NCI-H748 (cell line): ENCODE measurements around the gene SIRT7.

ENCODE experiments used
- DNase-seq: peaks from one replicate; lab custom pipeline; 2025; ENCODE audit not compliant: unreplicated experiment; lab: John Stamatoyannopoulos, UW

The SIRT7 gene, protein sequence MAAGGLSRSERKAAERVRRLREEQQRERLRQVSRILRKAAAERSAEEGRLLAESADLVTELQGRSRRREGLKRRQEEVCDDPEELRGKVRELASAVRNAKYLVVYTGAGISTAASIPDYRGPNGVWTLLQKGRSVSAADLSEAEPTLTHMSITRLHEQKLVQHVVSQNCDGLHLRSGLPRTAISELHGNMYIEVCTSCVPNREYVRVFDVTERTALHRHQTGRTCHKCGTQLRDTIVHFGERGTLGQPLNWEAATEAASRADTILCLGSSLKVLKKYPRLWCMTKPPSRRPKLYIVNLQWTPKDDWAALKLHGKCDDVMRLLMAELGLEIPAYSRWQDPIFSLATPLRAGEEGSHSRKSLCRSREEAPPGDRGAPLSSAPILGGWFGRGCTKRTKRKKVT

DNA sequence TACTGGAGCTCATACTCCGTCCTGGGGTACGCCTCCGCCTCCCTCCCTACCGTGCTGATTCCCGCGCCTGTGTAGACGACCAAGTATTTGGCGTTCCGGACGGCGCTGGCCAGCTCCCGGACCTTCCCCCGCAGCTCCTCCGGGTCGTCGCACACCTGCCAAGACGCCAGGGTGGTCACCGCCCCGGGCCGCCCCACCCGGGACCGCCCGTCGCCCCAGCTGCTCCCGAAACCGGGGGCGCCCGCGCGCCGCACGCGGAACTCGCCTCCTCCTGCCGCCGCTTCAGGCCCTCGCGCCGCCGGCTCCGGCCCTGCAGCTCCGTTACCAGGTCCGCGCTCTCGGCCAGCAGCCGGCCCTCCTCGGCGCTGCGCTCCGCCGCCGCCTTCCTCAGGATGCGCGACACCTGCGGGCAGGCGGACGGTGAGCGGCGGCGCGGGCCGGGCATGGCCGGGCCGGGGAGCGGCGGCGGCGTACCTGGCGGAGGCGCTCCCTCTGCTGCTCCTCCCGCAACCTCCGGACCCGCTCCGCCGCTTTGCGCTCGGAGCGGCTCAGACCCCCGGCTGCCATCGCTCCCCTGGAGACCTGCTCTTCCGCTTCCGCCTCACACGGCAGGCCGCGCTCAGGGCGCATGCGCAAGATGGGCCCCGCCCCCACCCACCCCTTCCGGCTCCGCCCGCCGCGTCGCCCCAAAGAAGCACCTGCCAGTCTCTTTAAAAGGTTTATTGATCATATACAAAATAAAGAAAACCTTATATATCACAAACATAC, at the start of gene SIRT7:
TSS of gene SIRT7 (minus strand) at position 612 of the 768 bp plus-strand sequence. CDS start at position 567, 45 bp downstream.
- DNase-seq, result peak; percentile 83

DNA sequence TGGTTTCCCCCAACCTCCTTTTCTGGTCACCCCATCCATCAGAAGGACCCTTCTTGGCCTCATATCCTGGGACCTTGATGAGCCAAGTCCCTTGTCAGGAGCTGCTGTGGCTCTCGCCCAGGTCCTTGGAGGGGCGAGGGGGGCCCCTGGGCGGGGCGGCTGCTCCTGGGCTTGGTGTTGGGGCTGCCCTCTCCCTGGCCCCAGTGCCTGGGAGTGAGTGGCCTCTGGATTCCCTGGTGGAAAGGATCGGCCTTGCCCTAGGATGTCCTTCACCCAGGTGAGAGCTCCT, 49.2 kb upstream of the SIRT7 start:
- no peak for DNase-seq

DNA sequence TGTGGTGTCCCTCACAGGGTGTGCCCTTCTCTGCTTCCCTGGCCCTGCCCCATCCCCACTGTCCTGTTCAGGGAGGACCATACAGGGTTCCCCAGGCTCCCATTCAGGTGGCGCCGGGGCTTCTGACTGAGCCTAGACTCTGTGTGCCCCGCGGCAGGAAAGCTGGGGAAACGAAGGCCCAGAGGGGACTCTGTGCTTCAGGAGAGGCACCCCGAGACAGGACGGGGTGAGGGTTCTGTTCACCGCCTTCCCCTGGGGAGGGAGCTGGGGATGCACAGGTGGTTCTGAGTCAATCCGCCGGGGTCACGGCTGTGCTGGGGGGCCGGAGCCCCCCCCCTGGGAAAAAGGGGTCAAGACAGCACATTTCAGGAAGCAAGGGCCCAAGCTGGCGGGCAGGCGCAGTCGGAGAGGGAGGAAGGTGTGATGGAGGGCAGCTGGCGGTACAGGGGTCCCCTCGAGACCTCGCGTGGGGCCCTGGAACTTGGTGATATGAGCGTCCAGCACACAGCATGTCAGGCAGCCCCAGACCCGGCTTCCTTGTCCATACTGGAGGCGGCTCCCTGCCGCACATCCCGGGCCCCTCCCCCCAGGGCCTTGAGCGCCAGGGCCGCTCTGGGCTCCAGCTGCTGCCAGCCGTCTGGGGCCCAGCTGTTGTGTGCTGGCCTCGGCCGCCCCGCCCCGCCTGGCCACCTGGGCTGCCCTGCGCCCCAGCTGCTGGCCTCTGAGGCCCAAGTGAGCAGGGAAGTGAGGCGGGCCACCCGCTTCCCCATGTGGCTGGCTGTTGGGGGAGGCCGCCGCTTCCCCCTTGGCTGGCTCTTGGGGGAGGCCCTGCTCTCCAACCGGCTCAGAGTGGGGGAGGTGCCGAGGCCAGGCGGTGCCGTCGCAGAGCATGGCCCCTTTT, 48.6 kb upstream of the SIRT7 start:
- peak; percentile 49 for DNase-seq

DNA sequence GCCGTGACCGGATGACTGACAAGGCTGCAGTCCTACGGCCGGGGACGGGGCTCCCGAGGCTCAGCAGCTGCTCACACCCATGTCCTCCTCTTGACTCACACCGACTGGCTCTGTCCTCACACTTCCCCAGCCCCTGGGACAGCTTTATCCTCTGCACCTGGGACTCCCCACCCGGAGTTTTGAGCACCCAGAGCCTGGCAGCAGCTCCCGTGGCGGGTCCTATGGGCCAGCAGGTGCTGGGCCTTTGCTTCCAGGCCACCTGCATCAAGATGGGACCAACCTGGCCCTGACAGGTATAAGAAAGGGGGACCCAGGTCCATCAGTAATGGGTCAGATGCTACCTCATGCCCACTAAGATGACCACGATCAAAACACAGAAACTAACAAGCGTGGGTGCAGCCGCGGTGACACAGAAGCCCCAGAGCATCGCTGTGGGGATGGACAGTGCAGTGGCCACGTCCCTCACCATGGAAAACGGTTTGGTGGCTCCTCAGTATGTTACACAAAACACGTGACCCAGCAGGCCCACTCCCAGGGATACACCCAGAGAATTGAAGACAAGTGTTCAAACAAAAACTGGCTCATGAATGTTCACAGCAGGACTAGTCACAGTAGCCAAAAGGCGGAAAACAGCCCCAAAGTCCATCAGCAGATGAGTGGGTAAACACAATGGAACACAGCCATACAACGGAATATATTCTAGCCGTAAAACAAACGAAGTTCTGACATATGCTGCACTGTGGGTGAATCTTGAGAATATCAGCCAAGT, 46.3 kb upstream of the SIRT7 start:
- no peak for DNase-seq

DNA sequence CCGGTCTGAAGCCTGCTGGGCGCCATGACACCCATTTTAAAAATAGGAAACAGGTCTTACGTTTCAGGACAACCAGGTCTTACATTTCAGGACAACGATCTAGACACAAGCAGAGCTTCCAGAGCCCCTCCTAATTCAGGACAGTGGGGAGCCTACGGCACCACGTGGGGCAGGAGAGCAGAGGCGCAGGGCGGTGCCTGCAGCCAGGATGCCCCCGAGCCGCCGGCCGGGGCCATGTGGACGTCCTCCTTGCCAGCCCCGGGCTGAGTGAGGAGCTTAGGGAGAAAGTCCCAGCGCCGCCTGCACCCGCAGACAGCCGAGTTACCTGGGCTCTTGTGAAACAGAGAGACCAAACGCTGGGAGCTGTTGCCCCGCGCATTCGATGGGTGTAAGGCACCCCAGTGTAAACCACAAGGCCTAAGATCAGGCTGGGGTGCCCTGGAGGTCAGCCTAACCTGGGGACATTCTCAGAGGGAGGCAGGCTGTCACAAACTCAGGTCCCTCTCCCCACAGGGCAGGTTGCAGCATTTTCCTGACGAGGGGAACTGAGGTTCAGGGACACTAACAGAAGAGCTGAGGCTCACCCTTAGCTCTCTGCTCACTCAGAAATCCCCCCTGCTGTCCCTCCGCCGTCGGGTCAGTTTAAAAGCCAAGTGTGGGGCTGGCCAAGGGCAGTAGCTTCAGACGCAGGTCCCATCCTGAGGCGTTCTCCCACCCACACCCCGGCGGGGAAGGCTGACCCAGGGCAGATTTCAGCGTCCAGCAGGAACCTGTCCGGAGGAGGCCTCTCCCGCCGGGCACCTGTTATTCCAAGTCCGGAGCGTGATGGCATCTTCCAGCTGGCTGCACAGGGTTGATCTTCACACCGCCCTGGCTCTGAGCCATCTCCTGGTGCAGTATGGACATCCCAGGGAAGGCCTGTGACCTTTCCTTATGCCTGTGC, 44.8 kb upstream of the SIRT7 start:
- no peak for DNase-seq

DNA sequence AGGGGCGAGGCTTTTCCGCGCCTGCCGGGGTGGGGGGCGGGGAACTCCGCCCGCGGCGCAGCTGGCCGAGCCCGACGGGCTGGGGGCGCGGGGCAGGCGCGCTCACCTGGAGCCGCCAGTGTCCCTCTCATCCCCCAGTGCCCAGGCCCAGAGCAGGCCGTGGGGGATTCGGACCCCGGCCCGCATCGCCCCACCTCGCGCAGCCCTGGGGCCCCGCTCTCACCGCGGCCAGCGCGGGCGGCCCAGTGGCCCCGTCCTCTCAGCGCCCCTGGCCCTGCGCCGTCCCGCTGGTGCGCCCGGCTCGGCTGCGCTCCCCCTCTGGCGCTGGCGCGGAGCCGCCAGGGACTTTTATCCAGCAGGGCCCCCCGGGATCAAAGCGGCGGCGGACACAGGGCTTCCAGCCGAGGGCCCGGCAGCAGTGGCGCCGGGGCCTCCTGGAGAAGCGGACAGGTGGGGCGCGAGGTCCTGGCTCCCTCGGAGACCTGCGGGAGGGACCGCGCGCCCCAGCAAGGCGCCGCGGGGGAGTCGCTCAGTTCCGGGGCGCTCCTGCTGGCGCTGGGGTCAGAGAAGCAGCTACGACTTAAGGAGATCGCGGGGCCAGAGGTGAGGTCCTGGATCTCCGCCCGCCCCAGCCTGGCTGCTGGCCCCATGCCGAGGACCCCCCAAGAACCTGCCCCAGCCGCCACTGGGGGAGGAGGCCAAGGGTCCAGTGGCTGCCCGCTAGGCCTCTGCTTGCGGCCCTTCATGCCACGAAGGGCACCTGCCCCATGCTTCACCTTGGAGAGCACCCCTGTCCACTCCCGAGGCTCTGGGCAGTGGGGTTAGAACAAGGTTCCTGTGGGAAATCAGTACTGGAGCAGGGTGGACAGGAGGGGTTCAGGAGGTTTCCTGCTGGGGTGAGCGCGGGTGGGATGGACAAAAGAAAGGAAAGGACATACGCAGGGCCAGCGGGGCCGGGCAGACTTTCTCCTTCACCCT, 43.8 kb upstream of the SIRT7 start:
- DNase-seq, result peak; percentile 58

DNA sequence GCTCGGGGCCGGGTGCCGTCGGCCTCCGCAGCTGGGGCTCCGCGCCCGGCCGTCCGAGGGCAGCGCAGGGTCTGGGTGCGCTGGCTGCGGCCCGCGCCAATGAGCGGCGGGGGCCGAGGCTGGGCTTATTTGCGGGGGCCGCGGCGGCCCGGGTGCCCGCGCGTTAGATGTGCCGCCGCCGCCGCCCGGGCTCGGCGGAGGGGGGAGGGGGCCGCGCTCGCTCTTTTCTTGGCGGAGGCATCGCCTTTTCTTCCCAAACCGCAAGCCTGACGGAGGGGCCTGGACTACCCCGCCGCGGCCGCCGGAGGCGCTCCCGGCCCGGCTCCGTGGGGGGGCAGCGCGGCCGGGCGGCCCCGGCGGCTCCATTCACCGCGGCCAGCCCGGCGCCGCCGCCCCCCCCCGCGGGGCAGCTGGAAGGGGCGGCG, 43.1 kb upstream of the SIRT7 start, which contains the start of gene NOTUM:
TSS of gene NOTUM (minus strand) at position 101 of the 425 bp plus-strand sequence. CDS start 278 bp downstream, outside the sequence.
- peak; percentile 58 for DNase-seq

DNA sequence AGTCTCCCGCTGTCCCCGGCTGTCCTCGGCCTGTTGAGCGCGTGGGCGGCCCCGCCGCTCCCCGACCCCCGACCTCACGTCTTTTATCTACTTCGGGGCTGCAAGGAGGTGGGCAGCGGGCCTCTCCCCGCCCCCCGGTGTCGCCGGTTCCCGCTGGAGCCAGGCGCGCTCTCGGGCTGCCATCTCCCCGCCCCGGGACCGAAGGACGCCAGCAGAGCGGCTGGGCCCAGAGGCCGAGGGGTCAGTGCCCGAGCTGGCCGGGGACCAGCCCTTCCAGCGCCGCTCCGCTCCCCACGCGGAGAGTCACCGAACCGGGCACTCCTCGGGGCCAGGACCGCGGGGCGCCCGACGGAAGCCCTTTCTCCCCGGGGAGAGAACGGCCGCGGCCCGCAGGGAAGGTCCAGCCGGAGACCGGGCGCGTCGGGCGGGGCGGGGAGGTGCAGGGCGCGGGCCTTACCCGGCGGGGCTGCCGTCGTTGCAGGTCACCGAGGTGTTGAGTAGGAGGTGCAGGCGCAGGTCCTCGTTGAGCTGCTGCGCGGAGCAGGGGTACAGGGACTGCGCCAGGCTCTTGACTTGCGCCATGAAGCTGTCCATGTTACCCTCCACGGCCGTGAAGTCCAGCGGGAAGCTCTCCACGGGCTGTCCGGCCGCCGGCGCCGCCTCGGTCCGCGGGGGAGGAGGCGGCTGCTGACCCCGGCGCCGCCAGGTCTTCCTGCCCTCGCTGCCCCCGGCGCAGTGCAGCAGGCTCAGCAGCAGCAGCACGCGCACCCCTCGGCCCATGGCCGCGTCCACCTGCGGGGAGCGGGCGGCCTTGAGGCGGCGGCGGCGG, 42.4 kb upstream of the SIRT7 start:
- DNase-seq, result peak; percentile 52

DNA sequence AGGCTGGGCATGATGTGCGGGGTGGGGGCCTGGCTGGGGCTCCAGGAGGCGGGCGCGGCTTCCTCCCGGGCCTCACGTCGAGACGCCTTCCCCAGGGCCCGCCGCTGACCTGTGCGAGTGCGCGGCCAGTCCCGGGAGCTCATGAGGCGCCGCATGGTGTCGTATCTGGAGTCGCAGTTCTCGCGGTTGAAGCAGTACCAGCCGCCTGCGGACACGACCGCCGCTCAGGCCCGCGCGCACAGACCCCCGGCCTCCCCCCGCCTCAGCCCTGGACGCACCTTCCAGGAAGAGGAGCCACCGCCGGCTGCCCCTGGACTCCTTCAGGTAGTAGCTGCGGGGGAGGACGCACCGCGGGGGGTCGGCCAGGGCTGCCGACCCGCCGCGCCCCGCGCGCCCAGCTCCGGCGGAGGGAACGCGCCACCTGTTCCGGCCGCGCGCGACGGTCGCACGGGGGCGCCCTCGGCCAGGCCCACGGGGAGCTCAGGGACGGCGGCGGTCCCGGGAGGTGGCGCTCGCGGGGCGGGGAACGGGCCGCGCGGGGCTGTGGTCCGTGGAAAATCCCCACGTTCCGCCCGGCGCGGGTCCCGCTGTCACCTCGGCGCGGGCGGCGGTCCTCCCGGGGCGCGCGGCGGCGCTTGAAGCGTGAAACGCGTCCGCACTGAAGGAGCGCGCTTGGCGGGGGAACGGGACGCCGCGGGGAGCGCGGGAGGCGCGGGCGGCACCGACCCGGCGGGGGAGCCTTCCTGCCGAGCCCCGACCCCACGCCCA, 41.6 kb upstream of the SIRT7 start:
- peak; percentile 73 for DNase-seq

DNA sequence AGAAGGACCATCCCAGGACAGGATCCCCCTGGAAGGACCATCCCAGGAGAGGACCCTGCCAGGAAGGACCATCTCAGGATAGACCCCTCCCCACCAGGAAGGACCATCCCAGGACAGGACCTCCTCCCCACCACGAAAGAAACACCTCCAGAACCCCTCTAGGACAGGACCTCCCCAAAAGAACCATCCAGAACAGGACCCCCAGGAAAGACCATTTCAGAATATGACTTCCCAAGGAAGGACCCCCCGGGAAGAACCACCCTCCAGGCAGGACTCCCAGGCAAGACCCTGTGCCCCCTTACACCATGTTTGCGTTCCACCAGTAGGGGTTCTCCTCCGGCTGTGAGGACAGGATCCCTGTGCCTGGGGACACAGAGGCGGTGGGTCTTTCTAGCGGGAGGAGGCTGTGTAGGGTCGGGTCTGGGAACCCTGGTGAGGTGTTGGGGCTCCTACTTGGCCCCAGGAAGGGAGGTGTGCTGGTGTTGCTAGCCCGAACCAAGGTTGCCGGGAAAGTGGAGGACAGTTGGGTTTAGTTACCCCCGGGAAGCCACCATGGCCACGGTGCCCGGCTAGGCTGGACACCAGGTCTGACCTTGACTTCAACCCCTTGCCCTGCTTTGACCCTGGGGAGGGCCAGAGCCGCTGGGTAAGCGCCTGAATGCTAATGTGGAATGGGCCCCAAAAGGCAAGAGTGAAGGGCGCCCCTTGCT, 40.8 kb upstream of the SIRT7 start:
- DNase-seq, result no peak

DNA sequence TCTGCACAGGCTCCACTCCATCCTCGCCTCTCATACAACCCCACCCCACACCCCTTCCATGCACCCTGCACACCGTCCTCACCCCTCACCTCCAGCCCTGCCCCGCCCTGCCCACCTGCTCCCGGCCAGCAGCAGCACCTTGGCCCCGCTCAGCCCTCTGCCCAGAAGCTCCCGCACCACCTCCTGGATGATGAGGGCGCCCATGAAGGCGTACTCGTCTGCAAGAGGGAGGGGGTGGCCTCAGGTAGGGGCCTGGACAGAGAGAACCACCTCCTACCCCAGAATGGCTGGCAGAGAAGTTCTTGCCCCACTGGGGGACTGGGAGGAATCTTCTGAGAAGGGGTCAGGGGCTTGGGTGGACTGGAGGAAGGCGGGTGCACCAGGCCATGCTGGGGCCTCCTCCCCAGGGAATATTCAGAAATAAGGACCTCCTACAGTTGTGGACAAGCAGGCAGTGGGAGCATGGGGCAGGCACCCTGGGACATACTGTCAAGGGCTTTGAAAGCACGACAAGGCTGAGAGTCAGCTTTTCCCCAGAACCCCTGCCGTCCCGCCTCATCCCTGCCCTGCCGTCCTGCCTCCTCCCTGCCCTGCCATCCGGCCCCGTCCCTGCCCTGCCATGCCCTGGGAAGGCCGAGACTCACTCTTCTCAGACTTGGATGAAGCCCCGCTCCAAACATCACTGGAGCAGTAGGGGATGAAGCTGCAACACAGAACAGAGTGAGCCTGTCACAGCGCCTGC, 39.9 kb upstream of the SIRT7 start:
- DNase-seq, result no peak

DNA sequence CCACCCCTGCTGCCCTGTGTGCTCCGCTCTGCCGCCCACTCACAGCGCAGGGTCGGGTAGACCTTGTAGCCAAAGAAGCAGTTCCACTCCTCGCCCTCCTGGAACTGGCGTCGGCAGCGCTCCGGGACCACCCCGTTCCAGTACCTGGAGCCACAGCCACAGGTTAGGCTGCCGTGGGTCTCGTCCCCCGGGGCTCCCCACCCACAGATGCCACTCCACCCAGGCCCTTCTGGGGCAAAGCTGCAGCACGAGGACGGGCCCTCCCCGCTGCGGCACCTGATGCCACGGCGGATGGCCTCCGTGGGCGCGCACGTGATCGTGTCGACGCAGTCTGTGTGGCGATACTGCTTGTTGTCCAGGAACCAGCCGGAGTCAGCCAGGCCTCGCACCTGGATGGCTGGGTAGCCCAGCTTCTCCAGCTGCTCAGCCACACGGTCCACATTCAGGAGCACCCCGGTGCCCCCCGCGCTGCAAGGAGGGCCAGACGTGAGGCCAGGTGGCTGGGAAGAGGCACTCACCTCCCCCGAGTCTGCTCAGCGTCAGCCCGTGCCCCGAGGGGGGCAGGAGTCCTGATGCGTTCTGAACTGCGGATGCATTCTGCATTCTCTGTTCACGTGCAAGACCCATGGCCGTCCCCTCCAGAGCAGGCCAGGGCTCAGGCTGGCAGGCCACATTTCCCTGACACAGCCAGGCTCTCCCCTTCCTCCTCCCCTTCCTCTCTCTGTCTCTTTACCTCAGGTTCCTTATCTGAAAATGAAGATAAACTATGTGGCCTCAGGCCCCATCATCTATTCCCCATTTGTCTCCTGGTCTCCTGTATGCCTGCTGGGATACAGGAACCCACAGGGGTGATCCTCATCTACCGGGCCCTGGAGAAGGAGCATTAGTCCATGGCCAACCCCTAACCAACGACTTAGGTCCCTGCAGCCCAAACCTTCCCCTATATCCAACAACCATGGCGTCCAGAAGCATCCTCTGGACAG, 38.9 kb upstream of the SIRT7 start:
- no peak for DNase-seq

DNA sequence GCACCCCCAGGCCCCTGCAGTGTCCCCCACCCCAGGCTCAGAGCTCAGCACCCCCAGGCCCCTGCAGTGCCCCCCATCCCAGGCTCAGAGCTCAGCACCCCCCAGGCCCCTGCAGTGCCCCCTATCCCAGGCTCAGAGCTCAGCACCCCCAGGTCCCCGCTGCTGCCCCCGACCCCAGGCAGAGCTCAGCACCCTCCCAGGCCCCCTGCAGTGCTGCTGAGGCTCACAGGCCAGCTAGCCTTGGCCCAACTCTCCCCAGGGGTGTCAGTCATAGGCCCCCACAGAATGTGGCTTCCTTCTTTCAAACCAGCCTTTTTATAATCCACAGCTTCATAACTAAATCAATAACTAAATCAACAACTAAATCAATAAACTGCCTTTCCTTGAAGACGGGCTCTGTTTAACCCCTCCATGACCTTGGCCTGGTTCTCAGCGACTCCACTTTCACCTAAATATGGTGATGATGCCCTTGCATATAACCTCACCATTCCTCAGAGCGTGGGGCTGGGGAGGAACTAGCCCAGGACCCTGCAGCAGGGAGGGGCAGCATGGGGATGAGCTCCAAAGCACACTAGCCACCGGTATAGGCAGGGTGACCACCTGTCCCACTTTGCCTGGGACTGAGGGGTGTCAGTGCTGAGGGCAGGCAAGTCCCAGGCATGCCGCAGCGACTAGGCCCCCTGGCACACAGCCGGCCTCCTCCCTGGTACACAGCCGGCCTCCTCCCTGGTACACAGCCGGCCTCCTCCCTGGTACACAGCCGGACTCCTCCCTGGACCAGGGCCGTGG, 38.0 kb upstream of the SIRT7 start:
- no peak for DNase-seq
